Mammary microvascular endothelial cell (primary cell): ENCODE data around the gene ANAPC16. TPM values are rescaled to one million over a fixed set of nuclear protein-coding genes. Genes with fewer than 3 reads are reported as not detected.

Experiments used
- total RNA-seq: library from RNA; depleted of rRNA; stranded (reverse); fragments of >200 nt; gene quantifications from 2 replicates; pipeline ENCODE4 v1.2.3, GENCODE V29; 2015

ANAPC16 gene
- 35.3 and 43.8 TPM in 2 replicates for total RNA-seq

DNA sequence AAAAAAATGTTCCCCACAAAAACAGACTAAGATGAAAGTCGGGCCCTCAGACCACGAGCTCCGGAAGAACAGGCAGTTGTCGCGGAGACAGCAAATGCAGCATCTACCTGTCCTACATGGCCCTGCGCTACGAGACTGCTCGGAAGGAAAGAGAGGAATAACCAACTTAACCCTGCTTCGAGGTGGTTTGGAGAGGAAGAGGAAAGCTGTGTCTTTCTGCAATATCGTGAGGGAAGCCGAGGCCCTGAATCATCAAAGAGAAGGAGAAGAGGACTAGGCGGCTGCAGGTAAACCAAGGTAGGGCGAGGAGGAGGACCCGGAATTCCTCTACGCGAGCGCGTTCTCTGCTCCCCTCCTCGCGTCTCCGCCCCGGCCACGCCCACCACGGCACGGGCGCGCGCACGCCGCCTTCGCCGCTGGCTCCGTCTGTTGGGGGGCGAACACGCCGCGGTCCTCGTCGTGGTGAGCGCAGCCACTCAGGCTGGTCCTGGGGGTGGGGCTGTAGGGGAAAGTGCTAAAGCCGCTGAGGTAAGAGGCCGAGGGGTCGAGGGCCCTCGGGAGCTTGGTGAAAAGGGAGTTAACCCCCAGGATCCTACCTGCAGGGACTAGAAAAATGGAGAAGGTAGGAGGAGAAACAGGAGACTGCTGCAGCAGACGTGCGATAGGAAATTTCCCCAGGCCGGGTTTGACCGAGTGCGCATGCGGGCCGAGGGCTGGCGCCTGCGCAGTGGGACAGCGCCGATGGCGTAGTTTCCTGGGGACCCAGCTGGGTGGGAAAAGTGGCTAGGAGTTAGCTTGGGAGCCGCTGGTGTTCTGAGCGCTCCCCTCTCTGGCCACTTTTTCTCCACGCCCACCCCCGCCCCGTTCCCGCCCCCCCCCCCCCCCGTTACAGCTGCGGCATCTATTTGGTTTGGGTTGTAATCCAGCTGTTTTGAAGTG lies at the start of gene ANAPC16, which contains the start of gene ASCC1:
Gene ANAPC16, plus strand, starts transcription at position 402 of the 939 bp plus-strand sequence. CDS start 7,903 bp downstream, outside the sequence.
Gene ASCC1, minus strand, starts transcription at position 666 of the 939 bp plus-strand sequence. CDS start 2,978 bp downstream, outside the sequence.

GRCh38 chr10:72273410-72274212 lies 57.8 kb downstream of the ANAPC16 start, which contains the start of gene DDIT4:
DDIT4 (plus strand) TSS chr10:72273924; CDS start chr10:72274217, 293 bp downstream.

Other genes with a start within 250 kb of the ANAPC16 start
- 0.53 and 1.2 TPM in 2 replicates for gene SPOCK2, start 127.5 kb upstream of the ANAPC16 start, total RNA-seq
- 27.7 and 28.2 TPM in 2 replicates for gene ASCC1, start 264 bp downstream of the ANAPC16 start, total RNA-seq
- gene DDIT4, start 57.9 kb downstream of the ANAPC16 start, total RNA-seq: 40.3 and 42.5 TPM in 2 replicates
- 29.5 and 31.5 TPM in 2 replicates for gene DNAJB12, start 138.9 kb downstream of the ANAPC16 start, total RNA-seq